Measurements from ENCODE around the gene SORBS2.

Gene SORBS2

DNA sequence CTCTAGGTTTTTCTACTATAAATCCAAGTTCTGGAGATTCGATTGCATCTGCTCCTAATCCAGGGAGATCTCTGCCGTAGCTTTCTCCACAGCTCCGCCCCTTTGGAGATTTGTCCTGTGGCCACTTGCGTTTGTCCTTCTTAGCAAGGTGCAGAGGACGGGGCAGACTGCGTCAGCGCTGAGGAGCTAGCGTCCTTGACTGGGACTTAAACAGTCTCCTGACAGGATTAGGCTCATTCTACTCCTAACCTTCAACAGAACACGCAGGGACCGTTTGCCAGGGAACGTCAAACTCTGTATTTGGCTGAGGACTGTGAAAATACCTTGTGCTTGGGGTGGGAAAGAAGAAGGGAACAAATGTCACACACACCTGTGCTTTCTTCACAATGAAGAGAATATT is 38.6 kb downstream of the SORBS2 start:
- in situ Hi-C loops (cut with HindIII; ENCODE audit: low sequenced_read_pairs), result no loop called here
- DNase-seq (ENCODE audit: low read depth), result no peak
- TF ChIP-seq, protein P1, sequence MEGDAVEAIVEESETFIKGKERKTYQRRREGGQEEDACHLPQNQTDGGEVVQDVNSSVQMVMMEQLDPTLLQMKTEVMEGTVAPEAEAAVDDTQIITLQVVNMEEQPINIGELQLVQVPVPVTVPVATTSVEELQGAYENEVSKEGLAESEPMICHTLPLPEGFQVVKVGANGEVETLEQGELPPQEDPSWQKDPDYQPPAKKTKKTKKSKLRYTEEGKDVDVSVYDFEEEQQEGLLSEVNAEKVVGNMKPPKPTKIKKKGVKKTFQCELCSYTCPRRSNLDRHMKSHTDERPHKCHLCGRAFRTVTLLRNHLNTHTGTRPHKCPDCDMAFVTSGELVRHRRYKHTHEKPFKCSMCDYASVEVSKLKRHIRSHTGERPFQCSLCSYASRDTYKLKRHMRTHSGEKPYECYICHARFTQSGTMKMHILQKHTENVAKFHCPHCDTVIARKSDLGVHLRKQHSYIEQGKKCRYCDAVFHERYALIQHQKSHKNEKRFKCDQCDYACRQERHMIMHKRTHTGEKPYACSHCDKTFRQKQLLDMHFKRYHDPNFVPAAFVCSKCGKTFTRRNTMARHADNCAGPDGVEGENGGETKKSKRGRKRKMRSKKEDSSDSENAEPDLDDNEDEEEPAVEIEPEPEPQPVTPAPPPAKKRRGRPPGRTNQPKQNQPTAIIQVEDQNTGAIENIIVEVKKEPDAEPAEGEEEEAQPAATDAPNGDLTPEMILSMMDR (IDR thresholded peaks at IDR 0.05; ENCODE audit: low read depth, low read length, missing control alignments), result no peak
- peak overlapping the region; percentile 7 for H3K4me3 ChIP-seq (ENCODE audit: low read depth, low read length)

DNA sequence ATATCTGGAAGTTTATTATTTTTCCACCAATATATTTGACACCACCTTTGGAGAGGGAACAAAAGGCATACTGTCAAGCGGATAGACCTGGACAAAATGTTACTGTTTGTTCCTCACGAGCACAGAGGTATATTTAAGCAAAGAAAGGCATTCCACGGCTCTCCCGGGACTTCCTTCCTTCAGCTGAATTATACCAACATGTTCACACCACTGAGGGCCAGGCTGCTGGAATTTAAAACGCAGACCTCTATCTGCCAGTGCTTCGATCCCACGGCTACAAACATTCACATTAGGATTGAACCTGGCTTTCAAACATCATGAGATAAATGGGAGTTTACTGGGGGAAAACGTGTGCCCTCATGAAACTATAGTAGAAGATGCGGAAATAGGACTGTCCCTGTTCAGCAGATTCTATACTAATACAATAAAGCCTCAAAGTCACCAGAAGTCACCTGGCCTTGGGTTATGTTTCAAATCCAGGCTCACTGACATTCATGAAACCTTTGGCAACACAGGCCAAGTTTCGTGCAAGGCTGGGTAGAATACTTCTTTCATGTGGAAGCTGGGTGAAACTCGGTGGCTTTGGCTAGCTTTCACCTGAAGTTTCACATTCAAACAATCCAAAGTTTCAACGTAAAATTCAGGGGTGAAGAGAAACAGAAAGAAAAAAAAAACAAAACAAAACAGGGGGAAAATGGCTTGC is 39.5 kb downstream of the SORBS2 start:
- in situ Hi-C loops (cut with HindIII; ENCODE audit: low sequenced_read_pairs), result no loop called here
- DNase-seq (ENCODE audit: low read depth), result no peak
- TF ChIP-seq, protein P1 (IDR thresholded peaks at IDR 0.05; ENCODE audit: low read depth, low read length, missing control alignments), result no peak
- no peak overlapping the region for H3K4me3 ChIP-seq (ENCODE audit: low read depth, low read length)

DNA sequence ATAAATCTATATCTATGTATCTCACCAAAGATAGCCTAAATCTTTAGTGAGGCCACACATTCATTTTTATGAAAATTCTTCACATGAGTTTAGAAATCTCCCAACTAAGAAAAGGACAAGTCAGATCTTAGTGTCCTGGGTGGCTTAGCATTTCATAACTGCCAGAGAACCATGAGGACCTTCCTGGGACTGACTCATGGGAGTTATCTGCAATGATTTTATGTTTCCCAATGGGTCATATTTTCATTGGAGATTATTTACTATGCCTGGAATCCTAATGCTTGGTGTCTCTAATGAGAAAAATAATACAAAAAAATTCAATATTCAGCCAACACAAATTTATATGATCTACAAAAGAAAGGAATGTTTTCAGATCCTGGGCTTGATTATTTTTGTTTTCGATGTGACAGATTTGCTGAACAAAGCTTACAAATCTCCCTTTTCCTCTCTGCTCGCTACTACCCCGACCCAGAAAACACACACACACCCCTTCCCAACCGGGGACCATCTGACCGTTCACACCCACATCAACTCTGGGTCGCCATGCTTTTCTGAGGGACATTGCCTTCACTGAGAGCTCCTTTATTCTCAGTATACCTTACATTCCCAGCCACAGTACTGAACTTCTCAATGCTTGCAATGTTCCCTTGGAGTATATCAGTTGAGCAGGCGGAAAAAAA is 40.1 kb downstream of the SORBS2 start:
- DNase-seq (ENCODE audit: low read depth), result no peak
- H3K4me3 ChIP-seq (ENCODE audit: low read depth, low read length), result no peak overlapping the region
- in situ Hi-C loops (cut with HindIII; ENCODE audit: low sequenced_read_pairs), result no loop called here
- TF ChIP-seq, protein P1 (IDR thresholded peaks at IDR 0.05; ENCODE audit: low read depth, low read length, missing control alignments), result no peak

DNA sequence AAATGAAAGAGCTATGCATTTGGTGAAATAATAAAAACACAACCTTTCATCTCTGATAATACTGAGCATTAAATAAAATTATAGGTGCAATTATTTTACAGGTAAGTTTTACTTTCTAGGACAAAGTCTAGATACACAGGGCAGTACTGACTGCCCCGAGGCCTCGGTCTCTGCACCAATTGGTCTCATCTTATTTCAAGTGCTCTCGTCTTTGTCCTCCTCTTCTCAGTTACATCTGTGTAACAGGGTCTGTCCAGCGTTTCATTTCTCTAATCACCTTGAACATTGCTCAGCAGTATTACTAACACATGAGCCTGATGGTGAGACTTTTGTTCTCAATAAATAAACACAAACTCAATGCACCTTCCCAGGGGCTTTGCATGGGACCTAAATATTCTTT is 44.5 kb downstream of the SORBS2 start:
- TF ChIP-seq, protein P1 (IDR thresholded peaks at IDR 0.05; ENCODE audit: low read depth, low read length, missing control alignments), result no peak
- in situ Hi-C loops (cut with HindIII; ENCODE audit: low sequenced_read_pairs), result no loop called here
- no peak for DNase-seq (ENCODE audit: low read depth)
- no peak overlapping the region for H3K4me3 ChIP-seq (ENCODE audit: low read depth, low read length)

DNA sequence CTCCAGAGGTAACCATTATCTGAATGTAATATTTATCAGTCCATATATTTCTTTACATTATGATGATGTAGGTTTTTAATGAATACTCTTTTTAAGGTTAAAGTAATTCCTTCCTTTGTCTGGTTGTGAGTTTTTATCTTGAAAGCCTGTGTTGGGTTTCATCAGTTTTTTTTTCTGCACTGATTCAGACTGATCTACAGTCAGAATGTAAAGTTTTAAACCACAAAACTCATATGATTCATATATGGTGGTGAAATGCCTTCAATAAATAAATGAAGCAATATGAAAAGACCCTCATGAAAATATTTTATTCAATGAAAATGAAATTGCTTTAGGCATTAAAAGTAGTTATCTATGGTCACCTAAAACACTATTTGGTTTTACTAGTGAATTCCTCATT is 47.1 kb downstream of the SORBS2 start:
- DNase-seq (ENCODE audit: low read depth), result no peak
- in situ Hi-C loops (cut with HindIII; ENCODE audit: low sequenced_read_pairs), result loop anchor here (5.0 kb wide), 1 partner anchor 77 kb away; no protein-coding TSS in a partner anchor
- no peak overlapping the region for H3K4me3 ChIP-seq (ENCODE audit: low read depth, low read length)
- TF ChIP-seq, protein P1 (IDR thresholded peaks at IDR 0.05; ENCODE audit: low read depth, low read length, missing control alignments), result no peak

DNA sequence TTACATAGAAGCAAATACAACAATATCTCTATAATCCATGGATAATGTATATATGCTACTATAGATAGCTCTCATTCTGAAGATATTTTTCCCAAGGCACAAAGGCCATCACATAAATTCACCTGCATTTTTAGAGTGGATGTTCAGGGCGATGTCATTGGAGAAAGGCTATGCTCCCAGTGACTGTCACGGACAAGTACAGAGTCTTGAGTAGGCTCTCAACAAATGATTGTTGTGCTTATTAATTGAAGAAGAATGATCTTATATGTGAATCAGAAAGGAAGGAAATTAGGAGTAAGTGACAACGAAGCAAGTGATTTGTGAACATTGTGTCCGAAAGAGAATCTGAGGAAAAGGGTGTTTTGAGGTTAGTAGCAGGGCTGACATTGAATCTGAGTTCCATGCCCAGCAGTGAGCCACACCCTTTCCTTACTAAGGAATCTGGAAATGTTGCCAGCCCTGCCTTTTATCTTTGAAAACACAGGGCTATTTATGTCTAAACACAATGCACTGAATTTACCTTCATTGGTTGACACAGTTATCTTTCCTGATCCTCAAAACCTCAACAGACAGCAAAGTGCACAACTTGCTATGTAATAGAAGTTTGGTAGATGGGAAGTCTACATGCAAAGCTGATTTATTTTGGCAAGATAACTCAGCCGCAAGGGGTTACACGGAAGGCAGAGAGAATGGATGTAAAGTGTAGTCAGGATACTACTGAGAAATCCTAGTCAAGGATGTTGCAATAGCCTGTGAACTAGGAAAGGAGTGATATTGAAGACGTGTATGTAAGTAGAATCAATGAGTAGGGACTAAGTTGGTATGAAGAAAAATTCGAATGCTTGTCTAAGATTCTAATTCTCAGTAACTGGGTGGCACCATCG is 50.4 kb downstream of the SORBS2 start:
- DNase-seq (ENCODE audit: low read depth), result no peak
- H3K4me3 ChIP-seq (ENCODE audit: low read depth, low read length), result no peak overlapping the region
- TF ChIP-seq, protein P1 (IDR thresholded peaks at IDR 0.05; ENCODE audit: low read depth, low read length, missing control alignments), result no peak
- in situ Hi-C loops (cut with HindIII; ENCODE audit: low sequenced_read_pairs), result loop anchor here (5.0 kb wide), 1 partner anchor 81 kb away; no protein-coding TSS in a partner anchor

All from astrocyte of the cerebellum (primary cell).